KMS-11 (cell line): ENCODE measurements around the gene PSRC1.

ENCODE experiments used
- H2AFZ ChIP-seq: fragments of 200-600 bp; sonication (generic); 2 replicates; pipeline ENCODE4 v1.6.1; 2016; ENCODE audit warnings: antibody characterized with exemption, mixed run types, low read depth
- H3K27ac ChIP-seq: fragments of 200-600 bp; sonication (generic); 2 replicates; pipeline ENCODE4 v1.6.1; 2016; ENCODE audit warnings: mild to moderate bottlenecking, mixed run types
- H3K27me3 ChIP-seq: fragments of 200-600 bp; sonication (generic); 2 replicates; pipeline ENCODE4 v1.6.1; 2017; ENCODE audit warnings: mild to moderate bottlenecking, low read depth, mixed run types, moderate library complexity; ENCODE audit not compliant: insufficient read depth
- H3K36me3 ChIP-seq: fragments of 200-600 bp; sonication (generic); 2 replicates; pipeline ENCODE4 v1.6.1; 2017; ENCODE audit warnings: mild to moderate bottlenecking, mixed run types; ENCODE audit not compliant: insufficient read depth
- H3K4me1 ChIP-seq: fragments of 200-600 bp; sonication (generic); 2 replicates; pipeline ENCODE4 v1.6.1; 2016; ENCODE audit warnings: mild to moderate bottlenecking, low read depth, mixed run types; ENCODE audit not compliant: poor library complexity, severe bottlenecking
- H3K4me2 ChIP-seq: fragments of 200-600 bp; sonication (generic); 2 replicates; pipeline ENCODE4 v1.7.0; 2016; ENCODE audit warnings: mild to moderate bottlenecking, mixed run types
- H3K4me3 ChIP-seq: fragments of 200-600 bp; sonication (generic); IDR thresholded peaks from 2 replicates; pipeline ENCODE4 v1.6.1; 2017; ENCODE audit warnings: low read depth, low read length, mixed read lengths; ENCODE audit not compliant: insufficient read depth
- H3K79me2 ChIP-seq: fragments of 200-600 bp; sonication (generic); 2 replicates; pipeline ENCODE4 v1.6.1; 2016; ENCODE audit warnings: low read depth, mixed run types; ENCODE audit not compliant: insufficient read depth
- H3K9ac ChIP-seq: fragments of 200-600 bp; sonication (generic); 2 replicates; pipeline ENCODE4 v1.6.1; 2016; ENCODE audit warnings: mild to moderate bottlenecking, mixed run types
- H4K20me1 ChIP-seq: fragments of 200-600 bp; sonication (generic); 2 replicates; pipeline ENCODE4 v1.6.1; 2016; ENCODE audit warnings: mild to moderate bottlenecking, mixed run types; ENCODE audit not compliant: insufficient read depth
- CTCF ChIP-seq: fragments of 200-600 bp; sonication (generic); conservative IDR thresholded peaks from 2 replicates; pipeline ENCODE4 v1.6.1; 2017; ENCODE audit warnings: low read depth, mild to moderate bottlenecking, antibody characterized with exemption, low read length, moderate library complexity, mixed read lengths

Gene PSRC1

GRCh38 chr1:109251277-109252166 is 31.4 kb downstream of the PSRC1 start:
- H4K20me1 ChIP-seq, result no peaks in the 10 kb centered on the region
- no peaks in the 10 kb centered on the region for H3K79me2 ChIP-seq
- peaks cover 10% of the 10 kb centered on the region for H3K4me1 ChIP-seq
- H3K27ac ChIP-seq, result no peak overlapping the region
- H3K9ac ChIP-seq, result no peak overlapping the region
- H3K4me2 ChIP-seq, result no peak overlapping the region
- no peak overlapping the region for H3K4me3 ChIP-seq
- no peaks in the 10 kb centered on the region for H3K27me3 ChIP-seq
- no peak for TF ChIP-seq CTCF
- H2AFZ ChIP-seq, result no peak overlapping the region
- H3K36me3 ChIP-seq, result no peaks in the 10 kb centered on the region

GRCh38 chr1:109250454-109251276 is 32.3 kb downstream of the PSRC1 start:
- Histone ChIP-seq H4K20me1 (no peaks in the 10 kb centered on the region), H2AFZ (peak overlapping the region; percentile 74; the same call in 1 of the 2 replicates), H3K79me2 (no peaks in the 10 kb centered on the region), H3K4me2 (peak overlapping the region; percentile 61), H3K36me3 (no peaks in the 10 kb centered on the region), H3K4me3 (peak overlapping the region; percentile 44), H3K9ac (no peak overlapping the region; the same call in 1 of the 2 replicates), H3K27me3 (no peaks in the 10 kb centered on the region), H3K4me1 (peaks cover 10% of the 10 kb centered on the region), H3K27ac (no peak overlapping the region)
- TF ChIP-seq CTCF, result no peak

DNA sequence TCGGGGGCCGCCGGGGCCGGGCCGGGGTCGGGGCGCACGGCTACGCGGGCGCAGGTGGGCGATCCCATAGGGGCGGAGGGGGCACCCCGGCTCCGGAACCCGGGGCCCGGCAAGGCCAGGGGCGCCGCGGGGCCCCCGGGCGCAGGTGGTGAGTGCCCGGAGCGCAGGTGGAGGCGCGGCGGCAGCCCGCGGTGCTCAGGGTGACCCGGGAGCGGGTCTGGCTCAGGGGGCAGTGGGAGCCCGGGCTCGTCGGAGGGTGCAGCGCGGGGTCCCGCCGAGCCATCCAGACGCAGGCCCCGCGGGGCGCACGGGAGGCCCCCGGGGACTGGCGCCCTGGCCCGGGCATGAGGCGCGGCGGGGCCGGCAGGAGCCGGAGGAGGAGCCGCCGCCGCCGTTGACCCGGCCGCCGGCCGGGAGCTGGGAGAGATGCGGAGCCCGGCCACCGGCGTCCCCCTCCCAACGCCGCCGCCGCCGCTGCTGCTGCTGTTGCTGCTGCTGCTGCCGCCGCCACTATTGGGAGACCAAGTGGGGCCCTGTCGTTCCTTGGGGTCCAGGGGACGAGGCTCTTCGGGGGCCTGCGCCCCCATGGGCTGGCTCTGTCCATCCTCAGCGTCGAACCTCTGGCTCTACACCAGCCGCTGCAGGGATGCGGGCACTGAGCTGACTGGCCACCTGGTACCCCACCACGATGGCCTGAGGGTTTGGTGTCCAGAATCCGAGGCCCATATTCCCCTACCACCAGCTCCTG is 33.1 kb downstream of the PSRC1 start:
- Histone ChIP-seq H3K4me2 (peak overlapping the region; percentile 61), H3K4me3 (peak overlapping the region; percentile 44), H3K36me3 (no peaks in the 10 kb centered on the region), H3K9ac (peak overlapping the region; percentile 25; the same call in 1 of the 2 replicates), H3K27me3 (no peaks in the 10 kb centered on the region), H3K79me2 (no peaks in the 10 kb centered on the region), H2AFZ (peak overlapping the region; percentile 74), H3K4me1 (peaks cover 10% of the 10 kb centered on the region), H4K20me1 (no peaks in the 10 kb centered on the region), H3K27ac (no peak overlapping the region)
- TF ChIP-seq CTCF, result no peak
